Esophagus squamous epithelium (tissue), 5 donors: ENCODE data around the gene DARS1. TPM values are rescaled to one million over a fixed set of nuclear protein-coding genes. Genes with fewer than 3 reads are reported as not detected.

Experiments used
- DNase-seq: peaks from one replicate; lab custom pipeline; 2025; lab: John Stamatoyannopoulos, UW
- H3K27ac ChIP-seq, 4 donors: fragments of 200-600 bp; sonication (generic); one replicate each; pipeline ENCODE4 v1.5.1; 2016 to 2019; ENCODE audit warnings: mild to moderate bottlenecking in 1 of 4
- H3K27me3 ChIP-seq, 4 donors: fragments of 200-600 bp; sonication (generic); 1 replicate in 3 of 4; 2 replicates in 1 of 4; pipeline versions ENCODE4 v1.5.1 to v1.6.0; 2017 to 2021; ENCODE audit warnings: antibody characterized with exemption in 1 of 4
- H3K36me3 ChIP-seq, 3 donors: fragments of 200-600 bp; sonication (generic); one replicate each; pipeline ENCODE4 v1.5.1; 2016 to 2019
- H3K4me1 ChIP-seq, 3 donors: fragments of 200-600 bp; sonication (generic); one replicate each; pipeline ENCODE4 v1.5.1; 2017 to 2019
- H3K4me3 ChIP-seq, 4 donors: fragments of 200-600 bp; sonication (generic); 1 replicate in 3 of 4; 2 replicates in 1 of 4; pipeline ENCODE4 v1.5.1; 2016 to 2019; ENCODE audit warnings: mild to moderate bottlenecking in 2 of 4, moderate library complexity in 1 of 4
- H3K9me3 ChIP-seq, 3 donors: fragments of 200-600 bp; sonication (generic); one replicate each; pipeline ENCODE4 v1.5.1; 2016 to 2019
- CTCF ChIP-seq, 6 experiments: fragments of 450-650 bp in 4 of 6; fragments of 200-600 bp in 2 of 6; sonication (generic) in 2 of 6; IDR thresholded peaks; one replicate each; pipeline ENCODE4 v1.5.1; 2016 to 2019; ENCODE audit warnings: antibody characterized with exemption in 6 of 6, mild to moderate bottlenecking in 4 of 6, moderate library complexity in 4 of 6
- POLR2A ChIP-seq, 4 donors: fragments of 450-650 bp; IDR thresholded peaks; one replicate each; pipeline ENCODE4 v1.6.1; 2017; ENCODE audit warnings: antibody characterized with exemption in 4 of 4, mild to moderate bottlenecking in 4 of 4, moderate library complexity in 3 of 4
- WGBS, 2 donors: methylation state at CpG; one replicate each; pipeline ENCODE4 v1.1.5; 2018; 5-methylcytosine and 5-hydroxymethylcytosine counted together
- intact Hi-C: fragments of 100-400 bp; cut with DNase I; formaldehyde crosslinking; loops from one replicate; pipeline ENCODE4 v1.15.0; 2022
- total RNA-seq, 4 donors: library from RNA; depleted of rRNA; stranded (reverse); fragments of >200 nt; gene quantifications; one replicate each; pipeline ENCODE4 v1.1.0, GENCODE V29; 2016
- donor health status: DM: yes; HTN: yes; CAD: no.

Gene DARS1
- total RNA-seq, 4 donors from 2014 or later, result 38.4 to 104 (median 84.3) TPM

- Histone ChIP-seq H3K36me3 (no peaks in the 10 kb centered on the region), H3K27ac (no peak overlapping the region), H3K4me1 (peaks cover 0 to 3% (median 0%) of the 10 kb centered on the region in 3 donors), H3K4me3 (no peak overlapping the region), H3K27me3 (no peaks in the 10 kb centered on the region), H3K9me3 (no peaks in the 10 kb centered on the region)
- TF ChIP-seq CTCF (IDR thresholded peaks at IDR 0.05), result no peak
- no peak for TF ChIP-seq POLR2A (IDR thresholded peaks at IDR 0.05)
- intact Hi-C loops, result no loop called here
- WGBS, 2 donors, result 56 to 60% methylated on average over 4 of the region's 4 CpGs
- DNase-seq, result no peak
Measured at GRCh38 chr2:135991861-135992260, 6.4 kb upstream of the DARS1 start.

- Histone ChIP-seq H3K4me3 (no peak overlapping the region), H3K27ac (no peak overlapping the region), H3K4me1 (peaks cover 0 to 26% (median 14%) of the 10 kb centered on the region in 3 donors), H3K9me3 (no peaks in the 10 kb centered on the region), H3K27me3 (no peaks in the 10 kb centered on the region), H3K36me3 (peaks cover 0 to 9% (median 0%) of the 10 kb centered on the region in 3 donors)
- WGBS, 2 donors, result 86 to 94% methylated on average over 1 to 2 of the region's 2 CpGs
- intact Hi-C loops, result no loop called here
- TF ChIP-seq POLR2A (IDR thresholded peaks at IDR 0.05) (no peak), CTCF (IDR thresholded peaks at IDR 0.05) (no peak)
- DNase-seq, result no peak
Measured at GRCh38 chr2:135987441-135987840, 2.0 kb upstream of the DARS1 start.

GRCh38 chr2:135986507-135986906 lies 1.1 kb upstream of the DARS1 start:
- no peaks in the 10 kb centered on the region for H3K27me3 ChIP-seq
- peaks cover 0 to 17% (median 0%) of the 10 kb centered on the region in 3 donors for H3K36me3 ChIP-seq
- peaks cover 0 to 26% (median 14%) of the 10 kb centered on the region in 3 donors for H3K4me1 ChIP-seq
- 94 to 95% methylated on average over 5 of the region's 5 CpGs for WGBS, 2 donors
- no peak for DNase-seq
- no peak overlapping the region for H3K4me3 ChIP-seq
- no peaks in the 10 kb centered on the region for H3K9me3 ChIP-seq
- no peak overlapping the region for H3K27ac ChIP-seq
- no peak for TF ChIP-seq CTCF (IDR thresholded peaks at IDR 0.05)
- no peak for TF ChIP-seq POLR2A (IDR thresholded peaks at IDR 0.05)
- intact Hi-C loops, result no loop called here

GRCh38 chr2:135985826-135986393 lies 484 bp upstream of the DARS1 start:
- DNase-seq, result no peak
- WGBS, 2 donors, result 22 to 23% methylated on average over 14 to 17 of the region's 19 CpGs
- H3K27ac ChIP-seq, result peak overlapping the region; percentile 96 to 99 (median 98)
- peak overlapping the region; percentile 79 to 99 (median 81) for H3K4me3 ChIP-seq
- peaks cover 0 to 23% (median 0%) of the 10 kb centered on the region in 3 donors for H3K36me3 ChIP-seq
- no peaks in the 10 kb centered on the region for H3K27me3 ChIP-seq
- intact Hi-C loops, result no loop called here
- no peak for TF ChIP-seq CTCF (IDR thresholded peaks at IDR 0.05)
- TF ChIP-seq POLR2A (IDR thresholded peaks at IDR 0.05), result no peak
- peaks cover 0 to 29% (median 18%) of the 10 kb centered on the region in 3 donors for H3K4me1 ChIP-seq
- no peaks in the 10 kb centered on the region for H3K9me3 ChIP-seq

GRCh38 chr2:135984199-135985017 lies 1.0 kb downstream of the DARS1 start:
- DNase-seq, result no peak
- Histone ChIP-seq H3K4me3 (peak overlapping the region; percentile 79 to 99 (median 81)), H3K4me1 (peaks cover 0 to 41% (median 18%) of the 10 kb centered on the region in 3 donors), H3K27ac (peak overlapping the region; percentile 96 to 99 (median 98)), H3K9me3 (no peaks in the 10 kb centered on the region), H3K36me3 (peaks cover 0 to 38% (median 0%) of the 10 kb centered on the region in 3 donors), H3K27me3 (no peaks in the 10 kb centered on the region)
- TF ChIP-seq POLR2A (IDR thresholded peaks at IDR 0.05) (no peak), CTCF (IDR thresholded peaks at IDR 0.05) (no peak)
- 5 to 7% methylated on average over 6 of the region's 6 CpGs for WGBS, 2 donors
- intact Hi-C loops, result no loop called here
